ENCODE results near the gene HCK. TPM values are rescaled to one million over a fixed set of nuclear protein-coding genes. Genes with fewer than 3 reads are reported as not detected.
A peak's percentile ranks its signal among the peaks of the same experiment; 100 is the strongest.

HCK gene
- total and polyA plus RNA-seq, 9 of the 15 experiments (the other 6 are each of a cell fraction or from before 2014, with no cell fraction given), result 0.09 to 0.51 (median 0.27) TPM; not detected in 6

DNA sequence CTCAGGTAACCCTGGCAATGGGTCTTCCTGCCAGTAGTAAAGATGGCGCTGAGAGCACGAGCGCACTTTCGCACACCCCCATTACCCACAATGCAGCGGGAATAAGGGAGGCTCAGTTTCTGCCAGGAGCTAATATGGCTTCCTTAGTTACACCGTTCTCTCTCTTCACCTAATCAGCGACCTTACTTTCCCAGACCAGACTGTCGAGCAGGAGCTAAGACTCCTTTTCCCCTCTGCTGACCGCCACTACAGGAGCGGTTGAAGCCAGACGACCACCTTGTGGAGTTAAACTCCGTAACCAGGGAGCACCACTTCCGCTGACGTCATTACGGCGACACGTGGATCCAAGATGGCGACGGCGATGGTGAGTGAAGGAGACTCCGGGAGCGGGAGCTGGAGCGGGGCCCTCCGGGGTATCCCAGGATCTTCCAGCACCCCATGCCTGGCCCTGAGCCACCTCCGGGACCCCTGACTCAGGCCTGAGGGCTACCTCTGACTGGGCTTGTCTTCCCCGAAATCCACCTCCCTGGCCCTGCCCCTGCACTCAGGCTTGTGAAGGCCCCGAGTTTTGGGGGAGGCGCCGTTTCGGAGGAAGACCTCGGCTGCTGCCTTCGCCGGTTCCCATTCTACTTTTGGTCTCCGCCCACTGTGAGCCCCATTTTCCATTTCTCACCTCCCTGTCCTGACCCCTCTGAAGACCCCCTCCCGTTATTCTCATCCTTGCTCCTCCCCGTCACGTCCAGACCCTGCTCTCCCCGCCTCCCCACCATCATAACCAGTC, 57.5 kb downstream of the HCK start, which contains the start of gene TM9SF4 (continued):
- TF ChIP-seq, protein P1, sequence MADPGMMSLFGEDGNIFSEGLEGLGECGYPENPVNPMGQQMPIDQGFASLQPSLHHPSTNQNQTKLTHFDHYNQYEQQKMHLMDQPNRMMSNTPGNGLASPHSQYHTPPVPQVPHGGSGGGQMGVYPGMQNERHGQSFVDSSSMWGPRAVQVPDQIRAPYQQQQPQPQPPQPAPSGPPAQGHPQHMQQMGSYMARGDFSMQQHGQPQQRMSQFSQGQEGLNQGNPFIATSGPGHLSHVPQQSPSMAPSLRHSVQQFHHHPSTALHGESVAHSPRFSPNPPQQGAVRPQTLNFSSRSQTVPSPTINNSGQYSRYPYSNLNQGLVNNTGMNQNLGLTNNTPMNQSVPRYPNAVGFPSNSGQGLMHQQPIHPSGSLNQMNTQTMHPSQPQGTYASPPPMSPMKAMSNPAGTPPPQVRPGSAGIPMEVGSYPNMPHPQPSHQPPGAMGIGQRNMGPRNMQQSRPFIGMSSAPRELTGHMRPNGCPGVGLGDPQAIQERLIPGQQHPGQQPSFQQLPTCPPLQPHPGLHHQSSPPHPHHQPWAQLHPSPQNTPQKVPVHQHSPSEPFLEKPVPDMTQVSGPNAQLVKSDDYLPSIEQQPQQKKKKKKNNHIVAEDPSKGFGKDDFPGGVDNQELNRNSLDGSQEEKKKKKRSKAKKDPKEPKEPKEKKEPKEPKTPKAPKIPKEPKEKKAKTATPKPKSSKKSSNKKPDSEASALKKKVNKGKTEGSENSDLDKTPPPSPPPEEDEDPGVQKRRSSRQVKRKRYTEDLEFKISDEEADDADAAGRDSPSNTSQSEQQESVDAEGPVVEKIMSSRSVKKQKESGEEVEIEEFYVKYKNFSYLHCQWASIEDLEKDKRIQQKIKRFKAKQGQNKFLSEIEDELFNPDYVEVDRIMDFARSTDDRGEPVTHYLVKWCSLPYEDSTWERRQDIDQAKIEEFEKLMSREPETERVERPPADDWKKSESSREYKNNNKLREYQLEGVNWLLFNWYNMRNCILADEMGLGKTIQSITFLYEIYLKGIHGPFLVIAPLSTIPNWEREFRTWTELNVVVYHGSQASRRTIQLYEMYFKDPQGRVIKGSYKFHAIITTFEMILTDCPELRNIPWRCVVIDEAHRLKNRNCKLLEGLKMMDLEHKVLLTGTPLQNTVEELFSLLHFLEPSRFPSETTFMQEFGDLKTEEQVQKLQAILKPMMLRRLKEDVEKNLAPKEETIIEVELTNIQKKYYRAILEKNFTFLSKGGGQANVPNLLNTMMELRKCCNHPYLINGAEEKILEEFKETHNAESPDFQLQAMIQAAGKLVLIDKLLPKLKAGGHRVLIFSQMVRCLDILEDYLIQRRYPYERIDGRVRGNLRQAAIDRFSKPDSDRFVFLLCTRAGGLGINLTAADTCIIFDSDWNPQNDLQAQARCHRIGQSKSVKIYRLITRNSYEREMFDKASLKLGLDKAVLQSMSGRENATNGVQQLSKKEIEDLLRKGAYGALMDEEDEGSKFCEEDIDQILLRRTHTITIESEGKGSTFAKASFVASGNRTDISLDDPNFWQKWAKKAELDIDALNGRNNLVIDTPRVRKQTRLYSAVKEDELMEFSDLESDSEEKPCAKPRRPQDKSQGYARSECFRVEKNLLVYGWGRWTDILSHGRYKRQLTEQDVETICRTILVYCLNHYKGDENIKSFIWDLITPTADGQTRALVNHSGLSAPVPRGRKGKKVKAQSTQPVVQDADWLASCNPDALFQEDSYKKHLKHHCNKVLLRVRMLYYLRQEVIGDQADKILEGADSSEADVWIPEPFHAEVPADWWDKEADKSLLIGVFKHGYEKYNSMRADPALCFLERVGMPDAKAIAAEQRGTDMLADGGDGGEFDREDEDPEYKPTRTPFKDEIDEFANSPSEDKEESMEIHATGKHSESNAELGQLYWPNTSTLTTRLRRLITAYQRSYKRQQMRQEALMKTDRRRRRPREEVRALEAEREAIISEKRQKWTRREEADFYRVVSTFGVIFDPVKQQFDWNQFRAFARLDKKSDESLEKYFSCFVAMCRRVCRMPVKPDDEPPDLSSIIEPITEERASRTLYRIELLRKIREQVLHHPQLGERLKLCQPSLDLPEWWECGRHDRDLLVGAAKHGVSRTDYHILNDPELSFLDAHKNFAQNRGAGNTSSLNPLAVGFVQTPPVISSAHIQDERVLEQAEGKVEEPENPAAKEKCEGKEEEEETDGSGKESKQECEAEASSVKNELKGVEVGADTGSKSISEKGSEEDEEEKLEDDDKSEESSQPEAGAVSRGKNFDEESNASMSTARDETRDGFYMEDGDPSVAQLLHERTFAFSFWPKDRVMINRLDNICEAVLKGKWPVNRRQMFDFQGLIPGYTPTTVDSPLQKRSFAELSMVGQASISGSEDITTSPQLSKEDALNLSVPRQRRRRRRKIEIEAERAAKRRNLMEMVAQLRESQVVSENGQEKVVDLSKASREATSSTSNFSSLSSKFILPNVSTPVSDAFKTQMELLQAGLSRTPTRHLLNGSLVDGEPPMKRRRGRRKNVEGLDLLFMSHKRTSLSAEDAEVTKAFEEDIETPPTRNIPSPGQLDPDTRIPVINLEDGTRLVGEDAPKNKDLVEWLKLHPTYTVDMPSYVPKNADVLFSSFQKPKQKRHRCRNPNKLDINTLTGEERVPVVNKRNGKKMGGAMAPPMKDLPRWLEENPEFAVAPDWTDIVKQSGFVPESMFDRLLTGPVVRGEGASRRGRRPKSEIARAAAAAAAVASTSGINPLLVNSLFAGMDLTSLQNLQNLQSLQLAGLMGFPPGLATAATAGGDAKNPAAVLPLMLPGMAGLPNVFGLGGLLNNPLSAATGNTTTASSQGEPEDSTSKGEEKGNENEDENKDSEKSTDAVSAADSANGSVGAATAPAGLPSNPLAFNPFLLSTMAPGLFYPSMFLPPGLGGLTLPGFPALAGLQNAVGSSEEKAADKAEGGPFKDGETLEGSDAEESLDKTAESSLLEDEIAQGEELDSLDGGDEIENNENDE (IDR thresholded peaks at IDR 0.05; ENCODE audit: low read depth, low read length), result no peak
- no peak for TF ChIP-seq BDP1 (IDR thresholded peaks at IDR 0.05; ENCODE audit: insufficient read depth, insufficient read length)
- peak; percentile 64; the same call in 1 of the 2 replicates for TF ChIP-seq BACH1 (tag; IDR thresholded peaks at IDR 0.05)
- TF ChIP-seq, protein P2, sequence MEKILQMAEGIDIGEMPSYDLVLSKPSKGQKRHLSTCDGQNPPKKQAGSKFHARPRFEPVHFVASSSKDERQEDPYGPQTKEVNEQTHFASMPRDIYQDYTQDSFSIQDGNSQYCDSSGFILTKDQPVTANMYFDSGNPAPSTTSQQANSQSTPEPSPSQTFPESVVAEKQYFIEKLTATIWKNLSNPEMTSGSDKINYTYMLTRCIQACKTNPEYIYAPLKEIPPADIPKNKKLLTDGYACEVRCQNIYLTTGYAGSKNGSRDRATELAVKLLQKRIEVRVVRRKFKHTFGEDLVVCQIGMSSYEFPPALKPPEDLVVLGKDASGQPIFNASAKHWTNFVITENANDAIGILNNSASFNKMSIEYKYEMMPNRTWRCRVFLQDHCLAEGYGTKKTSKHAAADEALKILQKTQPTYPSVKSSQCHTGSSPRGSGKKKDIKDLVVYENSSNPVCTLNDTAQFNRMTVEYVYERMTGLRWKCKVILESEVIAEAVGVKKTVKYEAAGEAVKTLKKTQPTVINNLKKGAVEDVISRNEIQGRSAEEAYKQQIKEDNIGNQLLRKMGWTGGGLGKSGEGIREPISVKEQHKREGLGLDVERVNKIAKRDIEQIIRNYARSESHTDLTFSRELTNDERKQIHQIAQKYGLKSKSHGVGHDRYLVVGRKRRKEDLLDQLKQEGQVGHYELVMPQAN (IDR thresholded peaks at IDR 0.05; ENCODE audit: borderline replicate concordance), result peak; percentile 88
- TF ChIP-seq, protein P3, sequence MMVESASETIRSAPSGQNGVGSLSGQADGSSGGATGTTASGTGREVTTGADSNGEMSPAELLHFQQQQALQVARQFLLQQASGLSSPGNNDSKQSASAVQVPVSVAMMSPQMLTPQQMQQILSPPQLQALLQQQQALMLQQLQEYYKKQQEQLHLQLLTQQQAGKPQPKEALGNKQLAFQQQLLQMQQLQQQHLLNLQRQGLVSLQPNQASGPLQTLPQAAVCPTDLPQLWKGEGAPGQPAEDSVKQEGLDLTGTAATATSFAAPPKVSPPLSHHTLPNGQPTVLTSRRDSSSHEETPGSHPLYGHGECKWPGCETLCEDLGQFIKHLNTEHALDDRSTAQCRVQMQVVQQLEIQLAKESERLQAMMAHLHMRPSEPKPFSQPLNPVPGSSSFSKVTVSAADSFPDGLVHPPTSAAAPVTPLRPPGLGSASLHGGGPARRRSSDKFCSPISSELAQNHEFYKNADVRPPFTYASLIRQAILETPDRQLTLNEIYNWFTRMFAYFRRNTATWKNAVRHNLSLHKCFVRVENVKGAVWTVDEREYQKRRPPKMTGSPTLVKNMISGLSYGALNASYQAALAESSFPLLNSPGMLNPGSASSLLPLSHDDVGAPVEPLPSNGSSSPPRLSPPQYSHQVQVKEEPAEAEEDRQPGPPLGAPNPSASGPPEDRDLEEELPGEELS (CRISPR knock-in tag; IDR thresholded peaks at IDR 0.05; ENCODE audit: borderline replicate concordance), result no peak
- TF ChIP-seq ZFX (CRISPR knock-in tag; IDR thresholded peaks at IDR 0.05), result peak; percentile 95
- TF ChIP-seq, protein P4, sequence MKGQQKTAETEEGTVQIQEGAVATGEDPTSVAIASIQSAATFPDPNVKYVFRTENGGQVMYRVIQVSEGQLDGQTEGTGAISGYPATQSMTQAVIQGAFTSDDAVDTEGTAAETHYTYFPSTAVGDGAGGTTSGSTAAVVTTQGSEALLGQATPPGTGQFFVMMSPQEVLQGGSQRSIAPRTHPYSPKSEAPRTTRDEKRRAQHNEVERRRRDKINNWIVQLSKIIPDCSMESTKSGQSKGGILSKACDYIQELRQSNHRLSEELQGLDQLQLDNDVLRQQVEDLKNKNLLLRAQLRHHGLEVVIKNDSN (CRISPR knock-in tag; IDR thresholded peaks at IDR 0.05), result peak; percentile 85
- peak; percentile 29; the same call in 1 of the 2 replicates for TF ChIP-seq PYGO2 (tag; IDR thresholded peaks at IDR 0.05)

Measured in K562 (cell line).